ENCODE data around the gene RPS21. TPM values are rescaled to one million over a fixed set of nuclear protein-coding genes. Genes with fewer than 3 reads are reported as not detected.

The RPS21 gene
- total RNA-seq, 4 donors from 2014 or later, result 585 to 2,728 (median 1,375) TPM

GRCh38 chr20:62366370-62367135 lies 20.4 kb upstream of the RPS21 start:
- peaks cover 46 to 84% (median 61%) of the 10 kb centered on the region in 4 donors for H3K4me1 ChIP-seq
- peak overlapping the region; percentile 86 to 97 (median 88) for H3K27ac ChIP-seq
- no peaks in the 10 kb centered on the region for H3K9me3 ChIP-seq
- WGBS, 2 donors (ENCODE audit: low coverage in 1 of 2), result 3% methylated on average over 29 of the region's 72 CpGs; no CpG with 5 or more reads in 1 of the 2 donors
- peak overlapping the region; percentile 43 to 92 (median 70) for H3K4me3 ChIP-seq
- in situ Hi-C loops (cut with MboI; ENCODE audit: low pct_ligation_motif_present in 1 of 4, low pct_unique_long_range_greater_than_20kb in 1 of 4, low sequenced_read_pairs in 3 of 4) (no loop called here), intact Hi-C loops (cut with DNase I; ENCODE audit: low total_unique reads) (no loop called here)
- H3K27me3 ChIP-seq, result peaks cover 59% of the 10 kb centered on the region
- DNase-seq, result no peak
- no peak for TF ChIP-seq POLR2A (IDR thresholded peaks at IDR 0.05)
- no peak for TF ChIP-seq CTCF (IDR thresholded peaks at IDR 0.05)
- no peak for TF ChIP-seq EP300 (IDR thresholded peaks at IDR 0.05; ENCODE audit: low read depth)
- no peak for TF ChIP-seq POLR2AphosphoS5 (IDR thresholded peaks at IDR 0.05)
- H3K36me3 ChIP-seq, result no peaks in the 10 kb centered on the region

GRCh38 chr20:62367136-62367632 lies 19.7 kb upstream of the RPS21 start, which contains the start of gene LAMA5:
TSS of gene LAMA5 (minus strand) at chr20:62367312. CDS start at chr20:62367245, 67 bp downstream.
- Histone ChIP-seq H3K4me3 (peak within 1 kb of the TSS; percentile 43 to 92 (median 70)), H3K9me3 (no peaks in the 10 kb centered on the region), H3K4me1 (peaks cover 44 to 80% (median 65%) of the 10 kb centered on the region in 4 donors), H3K27me3 (peaks cover 59% of the 10 kb centered on the region), H3K27ac (peak within 1 kb of the TSS; percentile 86 to 97 (median 88)), H3K36me3 (no peaks in the 10 kb centered on the region)
- intact Hi-C loops (cut with DNase I; ENCODE audit: low total_unique reads), result no loop called here
- in situ Hi-C loops (cut with MboI; ENCODE audit: low pct_ligation_motif_present in 1 of 4, low pct_unique_long_range_greater_than_20kb in 1 of 4, low sequenced_read_pairs in 3 of 4), result no loop called here
- no peak for TF ChIP-seq POLR2A (IDR thresholded peaks at IDR 0.05)
- TF ChIP-seq POLR2AphosphoS5 (IDR thresholded peaks at IDR 0.05), result peak; percentile 11 to 66 (median 32)
- 1% methylated on average over 29 of the region's 70 CpGs; no CpG with 5 or more reads in 1 of the 2 donors for WGBS, 2 donors (ENCODE audit: low coverage in 1 of 2)
- DNase-seq, result peak; percentile 69

DNA sequence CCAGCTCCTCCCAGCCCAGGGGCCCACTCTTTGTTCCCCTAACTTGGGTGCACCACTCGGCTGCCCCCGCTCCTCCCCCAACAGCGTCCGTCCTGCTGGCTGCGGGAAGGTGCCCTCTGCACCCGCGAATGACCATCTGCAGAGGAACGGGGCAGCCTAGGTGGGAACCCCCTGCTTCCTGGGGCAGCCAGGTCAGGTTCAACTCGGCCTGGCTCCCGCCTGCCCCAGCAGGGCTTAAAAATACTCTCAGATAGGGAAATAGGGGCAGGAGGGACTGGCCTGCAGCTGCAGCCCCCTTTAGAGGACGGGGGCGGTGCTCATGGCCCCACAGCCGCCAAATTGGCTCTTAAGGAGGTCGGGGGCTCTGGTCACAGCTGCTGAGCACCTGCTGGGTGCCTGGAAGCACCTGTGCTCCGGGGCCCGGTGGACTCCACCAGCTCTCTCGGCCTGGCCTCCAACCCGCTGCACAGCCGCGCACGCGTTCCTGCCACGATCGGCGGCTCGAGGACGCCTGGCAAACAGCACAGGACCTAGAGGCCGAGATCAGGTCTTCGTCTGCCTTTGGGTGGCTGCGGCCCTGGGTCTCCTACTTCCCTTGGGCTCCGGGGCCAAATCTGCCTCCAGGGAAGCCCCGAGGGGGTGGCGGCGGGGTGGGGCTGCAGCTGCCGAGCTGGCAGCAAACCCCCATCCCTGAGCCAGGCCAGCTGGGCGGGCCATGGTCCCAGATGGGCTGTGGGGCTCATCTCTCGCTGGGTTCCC lies 19.1 kb upstream of the RPS21 start:
- Histone ChIP-seq H3K4me3 (peak overlapping the region; percentile 43 to 92 (median 70)), H3K9me3 (no peaks in the 10 kb centered on the region), H3K27me3 (peaks cover 63% of the 10 kb centered on the region), H3K36me3 (no peaks in the 10 kb centered on the region), H3K4me1 (peaks cover 44 to 78% (median 66%) of the 10 kb centered on the region in 4 donors), H3K27ac (peak overlapping the region; percentile 86 to 97 (median 88))
- TF ChIP-seq POLR2AphosphoS5 (IDR thresholded peaks at IDR 0.05), result peak in 1 of 3 donors; percentile 6
- no peak for TF ChIP-seq EP300 (IDR thresholded peaks at IDR 0.05; ENCODE audit: low read depth)
- no peak for TF ChIP-seq CTCF (IDR thresholded peaks at IDR 0.05)
- TF ChIP-seq POLR2A (IDR thresholded peaks at IDR 0.05), result no peak
- intact Hi-C loops (cut with DNase I; ENCODE audit: low total_unique reads), result no loop called here
- WGBS, 2 donors (ENCODE audit: low coverage in 1 of 2), result 2% methylated on average over 37 of the region's 37 CpGs; no CpG with 5 or more reads in 1 of the 2 donors
- in situ Hi-C loops (cut with MboI; ENCODE audit: low pct_ligation_motif_present in 1 of 4, low pct_unique_long_range_greater_than_20kb in 1 of 4, low sequenced_read_pairs in 3 of 4), result no loop called here
- peak; percentile 60 for DNase-seq

GRCh38 chr20:62368392-62368975 lies 18.4 kb upstream of the RPS21 start:
- no peak for TF ChIP-seq POLR2AphosphoS5 (IDR thresholded peaks at IDR 0.05)
- TF ChIP-seq EP300 (IDR thresholded peaks at IDR 0.05; ENCODE audit: low read depth), result no peak
- no peak for TF ChIP-seq CTCF (IDR thresholded peaks at IDR 0.05)
- no peak for TF ChIP-seq POLR2A (IDR thresholded peaks at IDR 0.05)
- Histone ChIP-seq H3K27me3 (peaks cover 63% of the 10 kb centered on the region), H3K36me3 (no peaks in the 10 kb centered on the region), H3K4me3 (peak overlapping the region in 2 of 4 donors; percentile 58 to 82), H3K9me3 (no peaks in the 10 kb centered on the region), H3K27ac (peak overlapping the region; percentile 86 to 97 (median 88)), H3K4me1 (peaks cover 44 to 75% (median 61%) of the 10 kb centered on the region in 4 donors)
- WGBS, 2 donors (ENCODE audit: low coverage in 1 of 2), result 10% methylated on average over 14 of the region's 15 CpGs; no CpG with 5 or more reads in 1 of the 2 donors
- in situ Hi-C loops (cut with MboI; ENCODE audit: low pct_ligation_motif_present in 1 of 4, low pct_unique_long_range_greater_than_20kb in 1 of 4, low sequenced_read_pairs in 3 of 4), result no loop called here
- peak; percentile 59 for DNase-seq
- intact Hi-C loops (cut with DNase I; ENCODE audit: low total_unique reads), result no loop called here

All from transverse colon (tissue), 4 donors.